DMS53 treated with DMSO at 0.1 percent for 48 hours (cell line): ENCODE measurements around the gene BEGAIN.

ENCODE experiments used
- DNase-seq: peaks from one replicate; lab custom pipeline; 2025; ENCODE audit not compliant: unreplicated experiment; lab: John Stamatoyannopoulos, UW

BEGAIN gene

GRCh38 chr14:100616854-100617409, 29.7 kb upstream of the BEGAIN start:
- DNase-seq = no peak

GRCh38 chr14:100615736-100616695, 28.8 kb upstream of the BEGAIN start:
- no peak for DNase-seq

GRCh38 chr14:100614803-100615202, 27.6 kb upstream of the BEGAIN start:
- no peak for DNase-seq

- no peak for DNase-seq
Observed at GRCh38 chr14:100612986-100613385, 25.8 kb upstream of the BEGAIN start.

- no peak for DNase-seq
Observed at GRCh38 chr14:100611811-100612480, 24.7 kb upstream of the BEGAIN start.

GRCh38 chr14:100610511-100611217, 23.4 kb upstream of the BEGAIN start:
- DNase-seq = no peak

GRCh38 chr14:100609941-100610391, 22.7 kb upstream of the BEGAIN start:
- DNase-seq = no peak

GRCh38 chr14:100609331-100609870, 22.2 kb upstream of the BEGAIN start:
- no peak for DNase-seq

GRCh38 chr14:100608586-100609330, 21.5 kb upstream of the BEGAIN start:
- no peak for DNase-seq

GRCh38 chr14:100608064-100608463, 20.8 kb upstream of the BEGAIN start:
- DNase-seq = no peak

GRCh38 chr14:100607611-100607956, 20.4 kb upstream of the BEGAIN start:
- no peak for DNase-seq

- DNase-seq = no peak
Observed at GRCh38 chr14:100606687-100607610, 19.7 kb upstream of the BEGAIN start.

GRCh38 chr14:100605706-100606686, 18.8 kb upstream of the BEGAIN start:
- no peak for DNase-seq

GRCh38 chr14:100605230-100605629, 18.0 kb upstream of the BEGAIN start:
- no peak for DNase-seq

GRCh38 chr14:100604709-100605108, 17.5 kb upstream of the BEGAIN start:
- DNase-seq = no peak

- no peak for DNase-seq
Observed at GRCh38 chr14:100604121-100604501, 16.9 kb upstream of the BEGAIN start.

- DNase-seq = no peak
Observed at GRCh38 chr14:100603341-100604120, 16.3 kb upstream of the BEGAIN start.
